Endothelial cell (in vitro differentiated cells): Measurements from ENCODE around the gene GPER1. TPM values are rescaled to one million over a fixed set of nuclear protein-coding genes. Genes with fewer than 3 reads are reported as not detected.

Source experiments
- DNase-seq: peaks from one replicate; pipeline ENCODE4 v3.0.0; 2021; ENCODE audit warnings: low spot score
- H3K27ac Mint-ChIP-seq: one replicate; pipeline ENCODE4 v1.8.0; 2021; ENCODE audit warnings: mixed read lengths, inconsistent platforms; ENCODE audit not compliant: unreplicated experiment
- H3K27me3 Mint-ChIP-seq: one replicate; pipeline ENCODE4 v1.8.0; 2021; ENCODE audit warnings: mild to moderate bottlenecking, moderate library complexity, mixed read lengths, inconsistent platforms; ENCODE audit not compliant: unreplicated experiment
- H3K36me3 Mint-ChIP-seq: one replicate; pipeline ENCODE4 v1.8.0; 2021; ENCODE audit warnings: mild to moderate bottlenecking, low read depth, mixed read lengths, inconsistent platforms; ENCODE audit not compliant: unreplicated experiment
- H3K4me1 Mint-ChIP-seq: one replicate; pipeline ENCODE4 v1.8.0; 2021; ENCODE audit warnings: mild to moderate bottlenecking, mixed read lengths, inconsistent platforms; ENCODE audit not compliant: unreplicated experiment
- H3K4me3 Mint-ChIP-seq: one replicate; pipeline ENCODE4 v1.8.0; 2021; ENCODE audit warnings: mild to moderate bottlenecking, mixed read lengths, inconsistent platforms; ENCODE audit not compliant: unreplicated experiment
- H3K9me3 Mint-ChIP-seq: one replicate; pipeline ENCODE4 v1.8.0; 2021; ENCODE audit warnings: mixed read lengths, inconsistent platforms; ENCODE audit not compliant: unreplicated experiment
- CTCF ChIP-seq: fragments of 200-600 bp; sonication (generic); IDR thresholded peaks from one replicate; pipeline ENCODE4 v1.5.0; 2021; ENCODE audit warnings: antibody characterized with exemption; ENCODE audit not compliant: unreplicated experiment
- total RNA-seq: library from RNA; stranded (reverse); fragmentation: NEBNext Ultra II Directional; extraction: Animal tissue kit (Norgen Biotek cat#: 25700); gene quantifications from one replicate; pipeline ENCODE4 v1.2.1, GENCODE V29; 2021; ENCODE audit not compliant: unreplicated experiment

The GPER1 gene
- total RNA-seq, 1 donor from 2014 or later = 0.72 TPM

- no peak for DNase-seq
- no peak for TF ChIP-seq CTCF
- Mint-ChIP-seq H3K27me3 (peaks cover 16% of the 10 kb centered on the region), H3K4me3 (no peak overlapping the region), H3K36me3 (peaks cover 6% of the 10 kb centered on the region), H3K4me1 (peaks cover 65% of the 10 kb centered on the region), H3K9me3 (no peaks in the 10 kb centered on the region), H3K27ac (no peak overlapping the region)
Observed at GRCh38 chr7:1049006-1049741, 38.7 kb upstream of the GPER1 start.

DNA sequence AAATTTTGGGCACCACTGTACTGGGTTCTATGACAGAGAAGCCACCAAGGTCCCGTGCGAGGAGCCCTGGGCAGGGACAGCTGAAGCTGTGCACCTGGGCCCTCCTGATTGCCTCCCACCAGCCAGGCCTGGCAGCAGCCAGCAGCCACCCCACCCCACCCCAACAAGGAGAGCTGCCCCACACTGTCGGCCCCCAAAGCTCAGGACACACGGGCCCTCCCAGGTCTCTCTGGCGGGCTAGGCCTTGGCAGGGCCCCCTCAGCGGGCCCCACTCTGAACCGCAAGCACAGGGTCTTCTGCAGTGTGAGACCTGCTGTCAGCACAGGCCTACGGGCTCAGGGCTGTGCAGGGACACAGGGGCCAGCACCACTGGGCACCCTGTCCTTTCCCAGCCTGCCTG is 38.1 kb upstream of the GPER1 start:
- Mint-ChIP-seq H3K9me3 (no peaks in the 10 kb centered on the region), H3K27ac (peak overlapping the region; percentile 42)

DNA sequence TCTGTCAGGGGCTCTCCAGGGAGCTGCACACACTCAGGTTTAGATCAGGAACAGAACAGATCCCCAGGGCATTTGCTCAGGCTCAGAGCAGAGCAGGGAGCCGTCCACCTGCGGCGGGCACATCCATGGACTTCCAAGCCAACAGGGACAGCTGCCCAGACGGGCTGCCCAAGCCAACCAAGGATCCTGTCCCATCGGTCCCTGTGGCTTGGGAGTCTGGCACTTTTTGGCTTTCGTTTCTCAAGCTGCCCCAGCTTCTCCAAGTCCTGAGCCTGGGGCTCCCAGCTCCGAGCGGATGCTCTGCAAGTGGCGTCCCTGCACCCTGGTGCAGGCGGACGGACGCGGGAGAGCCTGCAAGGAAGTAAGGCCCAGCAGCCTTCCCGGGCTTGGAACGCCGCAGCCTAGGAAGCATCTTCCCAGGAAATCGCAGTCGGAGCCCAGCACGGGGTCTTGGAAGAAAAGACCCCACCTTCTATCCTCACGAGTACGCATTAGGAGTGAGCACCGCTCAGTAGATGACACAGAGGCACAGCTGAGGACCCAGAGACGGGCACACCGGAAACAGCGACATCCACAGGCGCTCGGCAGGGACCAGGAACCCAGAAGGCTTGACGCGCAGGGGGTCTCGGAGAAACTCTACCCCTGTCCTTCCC is 37.5 kb upstream of the GPER1 start:
- DNase-seq = no peak
- Mint-ChIP-seq H3K27me3 (peaks cover 18% of the 10 kb centered on the region), H3K4me1 (peaks cover 67% of the 10 kb centered on the region), H3K36me3 (peaks cover 6% of the 10 kb centered on the region), H3K27ac (peak overlapping the region; percentile 42), H3K4me3 (no peak overlapping the region), H3K9me3 (no peaks in the 10 kb centered on the region)
- no peak for TF ChIP-seq CTCF

More for the DNA sequence above, 38.1 kb upstream of the GPER1 start:
- TF ChIP-seq CTCF = no peak
- H3K4me1 Mint-ChIP-seq = peaks cover 69% of the 10 kb centered on the region
- H3K36me3 Mint-ChIP-seq = peaks cover 6% of the 10 kb centered on the region
- DNase-seq = no peak
- H3K27me3 Mint-ChIP-seq = peaks cover 16% of the 10 kb centered on the region
- no peak overlapping the region for H3K4me3 Mint-ChIP-seq

GRCh38 chr7:1050956-1051690 is 36.8 kb upstream of the GPER1 start:
- peaks cover 6% of the 10 kb centered on the region for H3K36me3 Mint-ChIP-seq
- peak overlapping the region; percentile 95 for H3K27ac Mint-ChIP-seq
- H3K9me3 Mint-ChIP-seq = no peaks in the 10 kb centered on the region
- H3K4me1 Mint-ChIP-seq = peaks cover 62% of the 10 kb centered on the region
- no peak overlapping the region for H3K4me3 Mint-ChIP-seq
- peaks cover 18% of the 10 kb centered on the region for H3K27me3 Mint-ChIP-seq
- DNase-seq = no peak
- no peak for TF ChIP-seq CTCF
